HG02798 (cell line): ENCODE results near the gene RALGPS2.

ENCODE experiments used
- ATAC-seq: cut with Tn5 transposase; IDR thresholded peaks from one replicate; pipeline ENCODE4 v1.9.1; 2021; ENCODE audit warnings: mild to moderate bottlenecking; ENCODE audit not compliant: unreplicated experiment, poor library complexity

Gene RALGPS2

DNA sequence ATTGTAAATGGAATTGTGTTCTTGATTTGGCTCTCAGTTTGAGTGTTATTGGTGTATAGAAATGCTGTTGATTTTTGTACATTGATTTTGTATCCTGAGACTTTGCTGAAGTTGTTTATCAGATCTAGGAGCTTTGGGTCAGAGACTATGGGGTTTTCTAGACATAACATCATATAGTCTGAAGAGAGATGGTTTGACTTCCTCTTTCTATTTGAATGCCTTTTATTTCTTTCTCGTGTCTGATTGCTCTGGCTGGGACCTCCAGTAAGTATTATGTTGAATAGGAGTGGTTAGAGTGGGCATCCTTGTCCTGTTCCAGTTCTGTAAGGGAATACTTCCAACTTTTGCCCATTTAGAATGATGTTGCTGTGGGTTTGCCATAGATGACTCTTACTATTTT, 185.0 kb downstream of the RALGPS2 start:
- ATAC-seq = no peak

DNA sequence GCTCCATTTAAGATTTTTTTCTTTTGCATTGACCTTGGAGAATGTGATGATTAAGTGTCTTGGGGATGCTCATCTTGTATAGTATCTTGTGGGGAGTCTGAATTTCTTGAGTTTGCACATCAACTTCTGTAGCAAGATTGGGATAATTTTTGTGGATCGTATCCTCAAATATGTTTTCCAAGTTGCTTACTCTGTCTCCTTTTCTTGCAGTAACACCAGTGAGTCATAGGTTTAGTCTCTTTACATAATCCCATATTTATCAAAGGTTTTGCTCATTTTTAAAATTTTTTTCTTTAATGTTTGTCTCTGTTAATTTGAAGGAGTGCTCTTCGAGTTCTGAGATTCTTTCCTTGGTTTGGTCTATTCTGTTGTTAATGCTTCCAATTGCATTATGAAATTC, 187.6 kb downstream of the RALGPS2 start:
- no peak for ATAC-seq

GRCh38 chr1:178916448-178917174, 191.6 kb downstream of the RALGPS2 start:
- ATAC-seq = no peak

GRCh38 chr1:178918308-178918707, 193.3 kb downstream of the RALGPS2 start:
- no peak for ATAC-seq

GRCh38 chr1:178918955-178919354, 193.9 kb downstream of the RALGPS2 start:
- no peak for ATAC-seq

DNA sequence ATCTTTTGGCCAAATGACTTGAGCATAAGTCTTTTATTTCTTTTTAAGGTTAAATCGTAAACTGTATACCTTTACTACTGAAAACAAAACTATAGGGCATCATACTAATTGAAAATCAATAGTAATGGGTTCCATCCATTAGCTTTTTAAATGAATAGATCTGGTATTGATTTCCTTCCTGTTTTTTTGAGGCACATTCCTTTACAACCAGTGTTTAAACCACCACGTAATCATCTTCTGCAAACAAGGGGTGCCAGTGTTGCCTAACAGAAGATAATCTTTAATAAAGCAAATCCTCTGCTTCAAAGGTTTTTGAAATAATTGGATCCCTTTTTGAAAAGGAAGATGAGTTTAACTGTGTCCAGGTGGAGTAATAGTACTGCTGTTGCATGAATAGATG, 194.5 kb downstream of the RALGPS2 start:
- ATAC-seq = no peak

DNA sequence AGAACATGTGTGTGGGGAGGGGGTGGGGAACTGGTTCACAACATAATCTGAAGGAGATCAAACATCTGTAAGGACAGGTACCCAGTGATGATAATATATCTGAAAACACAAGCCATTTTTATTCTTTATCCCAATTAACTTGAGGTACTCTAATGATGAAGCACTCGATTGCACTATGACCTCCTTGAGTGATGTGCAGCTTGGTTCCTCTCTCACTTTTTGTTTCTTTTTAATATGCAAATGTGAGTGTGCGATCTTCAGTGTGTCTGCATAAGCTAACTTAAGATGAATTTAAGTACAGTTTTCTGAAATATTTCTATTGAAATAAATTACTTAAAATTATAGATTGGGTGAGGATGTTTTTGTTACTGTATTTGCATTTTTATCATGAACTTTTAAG, 196.5 kb downstream of the RALGPS2 start:
- no peak for ATAC-seq

DNA sequence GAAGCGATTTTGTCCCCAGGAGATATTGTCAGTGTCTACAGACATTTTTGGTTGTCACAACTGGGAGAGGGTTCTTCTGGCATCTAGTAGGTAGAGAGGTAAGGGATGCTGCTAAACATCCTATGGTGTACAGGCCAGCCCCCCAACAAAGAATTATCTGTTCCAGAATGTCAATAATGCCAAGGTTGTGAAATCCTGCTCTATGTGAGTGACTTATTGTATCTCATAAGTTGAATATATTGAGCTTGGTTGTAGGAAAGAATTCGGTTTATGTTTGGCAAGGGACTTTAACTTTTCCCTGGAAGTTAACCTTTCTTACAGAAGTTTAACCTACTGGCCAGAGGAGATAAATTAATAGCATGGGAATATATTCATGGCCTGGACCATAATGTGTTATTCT, 198.5 kb downstream of the RALGPS2 start:
- no peak for ATAC-seq

GRCh38 chr1:178926046-178926445, 201.0 kb downstream of the RALGPS2 start:
- no peak for ATAC-seq

DNA sequence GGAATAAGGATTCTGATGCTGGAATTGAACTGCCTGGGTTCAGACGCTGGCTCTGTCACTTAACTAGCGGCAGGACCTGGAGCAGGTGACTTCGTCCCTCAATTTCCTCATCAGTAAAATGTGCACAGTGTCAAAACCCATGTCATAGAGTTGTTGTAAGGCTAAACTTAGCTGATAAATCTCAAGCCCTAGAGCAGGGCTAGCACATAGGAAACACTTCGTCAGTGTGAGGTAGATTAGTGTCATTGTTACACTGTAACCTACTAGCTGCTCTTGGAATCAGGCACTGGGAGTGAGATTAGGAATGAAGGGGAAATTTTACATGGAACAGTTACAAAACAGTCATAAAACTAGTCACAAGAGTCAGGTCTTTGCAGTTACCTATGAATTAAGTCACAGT, 202.0 kb downstream of the RALGPS2 start:
- no peak for ATAC-seq

DNA sequence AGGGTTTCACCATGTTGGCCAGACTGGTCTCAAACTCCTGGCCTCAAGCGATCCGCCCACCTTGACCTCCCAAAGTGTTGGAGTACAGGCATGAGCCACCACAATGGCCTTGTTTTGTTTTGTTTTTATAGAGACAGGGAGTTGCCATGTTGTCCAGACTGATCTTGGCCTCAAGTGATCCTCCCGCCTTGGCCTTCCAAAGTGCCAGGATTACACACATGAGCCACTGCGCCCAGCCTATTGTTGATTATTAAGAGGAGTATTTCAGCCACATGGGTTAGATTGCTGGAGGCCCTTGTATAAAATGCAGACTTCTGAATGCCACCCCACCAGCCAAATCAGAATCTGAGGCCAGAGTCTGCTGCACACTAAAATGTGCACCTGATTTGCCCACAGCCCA, 203.0 kb downstream of the RALGPS2 start:
- ATAC-seq = no peak

- no peak for ATAC-seq
Measured at GRCh38 chr1:178928976-178929375, 203.9 kb downstream of the RALGPS2 start.

DNA sequence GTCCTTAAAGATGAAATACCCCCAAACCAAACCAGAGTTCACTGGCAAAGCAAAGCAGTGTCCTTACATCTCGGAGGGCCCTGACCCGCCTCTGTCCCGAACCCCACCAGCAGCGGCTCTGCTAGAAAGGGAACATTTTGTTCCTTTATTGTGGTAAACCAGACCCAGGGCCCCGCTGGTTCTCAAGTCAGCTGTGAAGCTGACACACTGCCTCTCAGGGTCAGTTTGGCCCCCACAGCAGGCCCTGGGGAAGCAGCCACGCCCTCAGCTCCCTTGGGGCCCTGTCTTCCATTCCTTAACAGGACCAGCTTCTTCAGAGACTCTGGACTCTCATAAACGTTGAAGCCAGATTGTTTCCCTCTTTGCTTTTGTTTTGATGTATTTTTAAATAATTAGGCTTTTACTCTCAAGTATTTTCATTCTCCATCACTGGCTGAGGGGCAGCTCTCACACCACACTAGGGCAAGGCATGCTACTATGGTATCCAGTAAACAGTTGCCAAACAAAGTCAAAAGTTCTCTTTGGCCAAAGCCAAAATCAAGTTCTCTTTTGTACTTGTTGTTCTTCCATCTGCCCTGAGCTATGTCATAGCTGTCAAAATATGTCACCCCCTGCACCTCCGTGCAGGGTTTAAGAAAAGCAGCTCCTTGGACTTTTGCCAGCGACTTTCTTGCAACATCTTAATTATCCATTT, 207.0 kb downstream of the RALGPS2 start:
- ATAC-seq = no peak

DNA sequence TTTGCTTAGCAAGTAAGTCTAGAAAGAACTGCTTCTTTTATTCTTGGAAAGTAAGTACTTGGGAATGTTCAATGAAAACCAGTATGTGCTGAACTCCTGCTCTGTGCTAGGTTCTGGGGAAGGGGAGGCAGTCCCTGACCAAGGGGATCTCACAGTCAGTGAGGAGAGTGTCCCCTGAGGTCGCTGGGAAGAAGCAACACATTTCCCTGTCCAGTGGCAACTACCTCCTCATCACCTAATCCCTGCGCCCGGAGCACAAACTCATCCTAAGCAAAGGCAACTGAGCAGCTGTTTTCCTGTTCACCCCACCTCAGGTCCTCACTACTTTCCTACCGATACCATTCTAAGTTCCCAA, 207.5 kb downstream of the RALGPS2 start:
- no peak for ATAC-seq

GRCh38 chr1:178933105-178933561, 208.1 kb downstream of the RALGPS2 start:
- no peak for ATAC-seq

DNA sequence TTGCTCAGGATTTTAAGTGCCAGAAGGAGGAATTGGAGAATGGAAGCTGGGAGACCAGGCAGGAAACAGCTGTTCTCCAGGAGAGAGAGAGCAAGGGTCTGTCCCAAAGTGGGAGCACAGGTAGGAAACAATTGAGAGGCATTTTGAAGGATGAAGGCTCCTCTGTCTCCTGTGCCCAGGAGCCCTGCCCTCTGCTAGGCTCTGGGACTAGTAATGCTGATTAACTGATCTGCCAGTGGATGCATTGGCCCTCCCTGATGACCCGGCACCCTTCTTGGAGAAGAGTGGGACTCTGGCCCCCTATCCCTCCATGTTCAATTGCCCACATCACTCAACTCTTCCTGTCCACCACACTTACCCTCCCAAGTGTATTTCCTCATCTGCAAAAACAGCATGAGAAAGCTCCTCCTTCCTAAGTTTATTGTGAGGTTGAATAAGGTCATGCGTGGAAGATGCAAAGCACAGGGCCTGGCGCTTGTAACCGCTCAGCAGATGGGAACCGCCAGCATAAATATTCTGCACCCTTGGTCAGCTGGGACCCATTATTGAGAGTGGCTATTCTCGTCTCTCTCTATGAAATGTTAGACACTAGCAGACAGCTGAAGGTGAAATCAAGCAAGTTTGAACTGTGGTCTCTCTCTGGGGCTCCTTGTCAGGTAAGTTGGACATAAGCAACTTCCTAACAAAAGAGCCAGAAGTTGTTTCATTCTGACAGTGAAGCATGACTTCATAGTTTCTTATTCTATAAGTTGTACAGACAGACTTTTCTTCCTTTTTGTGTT, 208.9 kb downstream of the RALGPS2 start:
- no peak for ATAC-seq

GRCh38 chr1:178934546-178934945, 209.5 kb downstream of the RALGPS2 start:
- ATAC-seq = no peak

DNA sequence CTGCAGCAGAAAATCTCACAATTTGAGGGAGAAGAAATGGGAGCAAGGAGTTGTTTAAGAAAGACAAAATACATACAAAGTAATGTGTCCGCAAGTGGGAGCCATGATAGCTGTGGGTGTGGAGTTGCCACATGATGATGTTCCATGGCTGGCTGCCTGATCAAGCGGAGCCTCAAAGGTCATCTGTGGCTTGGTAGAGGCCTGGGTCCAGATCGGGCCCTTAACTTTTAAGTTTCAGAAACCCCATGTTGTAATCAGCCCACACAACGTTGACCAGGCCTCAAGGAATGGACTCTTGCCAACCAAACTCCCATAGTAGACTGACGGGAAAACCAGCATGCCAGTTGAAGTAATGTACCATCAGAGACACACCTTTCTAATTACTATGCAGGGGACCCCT, 210.6 kb downstream of the RALGPS2 start:
- ATAC-seq = no peak

DNA sequence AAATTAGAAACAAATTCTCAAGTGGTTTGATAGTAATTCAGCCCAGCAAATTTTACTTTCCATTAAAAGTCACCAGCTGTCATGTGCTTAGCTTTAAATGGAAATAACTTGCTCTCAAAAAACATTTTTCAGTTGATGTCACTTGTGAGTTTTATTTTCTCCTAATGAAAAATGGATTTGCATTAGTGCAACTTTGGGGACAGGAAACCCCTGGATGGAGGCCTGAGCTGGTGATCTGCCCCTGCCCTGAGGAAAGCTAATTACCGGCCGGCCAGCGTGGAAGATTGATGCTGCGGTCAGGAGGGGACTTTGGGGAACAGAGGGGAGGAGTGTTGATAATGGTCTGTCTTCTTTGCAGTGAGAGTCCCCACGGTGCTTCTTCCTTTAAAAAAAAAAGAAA, 212.7 kb downstream of the RALGPS2 start:
- ATAC-seq = no peak

DNA sequence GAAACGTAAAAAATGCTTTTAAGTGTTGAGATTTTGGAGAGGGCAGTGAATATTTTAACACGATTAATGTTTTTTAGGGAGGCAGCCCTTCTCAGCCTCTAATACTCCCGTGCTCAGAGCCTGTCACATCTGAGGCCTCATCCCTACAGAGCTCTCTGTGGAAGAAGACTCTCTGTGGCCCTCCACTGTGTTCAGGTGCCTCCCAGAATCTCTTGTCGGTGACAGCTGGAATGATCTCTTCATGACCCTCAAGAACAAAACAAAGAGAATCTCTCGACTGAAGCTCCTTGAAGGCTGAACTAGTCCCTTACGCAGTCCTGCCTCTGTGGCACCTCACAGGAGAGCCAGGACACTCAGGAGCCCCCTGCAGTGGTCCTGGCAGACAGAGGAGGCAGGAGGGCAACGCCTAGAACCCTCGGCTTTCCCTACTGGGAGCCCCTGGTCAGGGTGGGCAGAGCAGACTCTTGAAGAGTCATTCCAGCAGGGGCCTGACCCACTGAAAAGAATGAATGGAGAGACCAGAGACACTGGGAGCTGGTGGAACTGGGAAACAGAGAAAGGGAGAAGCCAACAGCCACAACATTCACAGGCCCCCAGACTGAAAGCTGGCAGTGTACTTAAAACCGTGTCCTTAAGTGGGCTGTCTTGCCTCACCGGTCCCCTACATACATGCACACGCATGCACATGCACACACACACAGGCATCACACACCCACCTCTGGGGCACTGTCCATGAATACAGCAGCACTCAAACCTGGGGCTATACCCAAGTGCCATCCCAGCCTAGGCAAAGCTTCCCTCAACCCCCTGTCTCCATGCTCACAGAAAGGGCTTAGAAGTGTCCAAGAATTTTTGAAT, 213.3 kb downstream of the RALGPS2 start:
- no peak for ATAC-seq
